PC-9 (cell line): ENCODE data around the gene MACROD1. TPM values are rescaled to one million over a fixed set of nuclear protein-coding genes. Genes with fewer than 3 reads are reported as not detected.

Experiments used
- BruUV-seq: library from RNA; stranded (reverse); fragments of 400-500 nt; replicated peaks from 2 replicates; lab custom pipeline; 2021; lab: Mats Ljungman, UMichigan
- CTCF ChIA-PET: fragments of 300-600 bp; sonication (Branson Sonifier 250); formaldehyde crosslinking; loops from one replicate; lab custom pipeline; 2022; ENCODE audit warnings: antibody characterized with exemption; lab: Charles Lee
- POLR2A ChIA-PET: fragments of 300-600 bp; sonication (Branson Sonifier 250); formaldehyde crosslinking; loops from one replicate; lab custom pipeline; 2022; ENCODE audit warnings: antibody characterized with exemption; ENCODE audit not compliant: unreplicated experiment; lab: Charles Lee
- DNase-seq, 2 experiments: peaks; one replicate each; pipeline versions ENCODE4 v3.0.0 to v3.0.0-alpha.2; 2015 to 2022; ENCODE audit warnings: mixed read lengths in 1 of 2
- H2AFZ ChIP-seq: fragments of 200-600 bp; sonication (generic); 2 replicates; pipeline ENCODE4 v1.8.1; 2017; ENCODE audit warnings: antibody characterized with exemption
- H3F3A ChIP-seq: fragments of 200-600 bp; sonication (generic); 2 replicates; pipeline ENCODE4 v1.8.1; 2017; ENCODE audit warnings: antibody characterized with exemption, mild to moderate bottlenecking, low read depth; ENCODE audit not compliant: insufficient read depth
- H3K27ac ChIP-seq: fragments of 200-600 bp; sonication (generic); 2 replicates; pipeline ENCODE4 v1.6.1; 2016; ENCODE audit warnings: mixed run types
- H3K27me3 ChIP-seq: fragments of 200-600 bp; sonication (generic); 2 replicates; pipeline ENCODE4 v1.6.1; 2016; ENCODE audit warnings: low read depth, mixed run types; ENCODE audit not compliant: insufficient read depth
- H3K36me3 ChIP-seq: fragments of 200-600 bp; sonication (generic); 2 replicates; pipeline ENCODE4 v1.6.1; 2016; ENCODE audit warnings: low read depth, mixed run types
- H3K4me1 ChIP-seq: fragments of 200-600 bp; sonication (generic); replicated peaks from 2 replicates; pipeline ENCODE4 v1.6.1; 2016; ENCODE audit warnings: mixed run types; ENCODE audit not compliant: insufficient read depth
- H3K4me2 ChIP-seq: fragments of 200-600 bp; sonication (generic); 2 replicates; pipeline ENCODE4 v1.6.1; 2017; ENCODE audit warnings: mixed run types
- H3K4me3 ChIP-seq: fragments of 200-600 bp; sonication (generic); 2 replicates; pipeline ENCODE4 v1.6.1; 2016; ENCODE audit warnings: mixed run types
- H3K79me2 ChIP-seq: fragments of 200-600 bp; sonication (generic); 2 replicates; pipeline ENCODE4 v1.6.1; 2017; ENCODE audit warnings: low read depth, mixed run types
- H3K9me2 ChIP-seq: fragments of 200-600 bp; sonication (generic); 2 replicates; pipeline ENCODE4 v1.8.1; 2017; ENCODE audit warnings: mild to moderate bottlenecking; ENCODE audit not compliant: insufficient read depth
- H3K9me3 ChIP-seq: fragments of 200-600 bp; sonication (generic); 2 replicates; pipeline ENCODE4 v1.8.1; 2016; ENCODE audit warnings: low read depth; ENCODE audit not compliant: insufficient read depth
- H4K20me1 ChIP-seq: fragments of 200-600 bp; sonication (generic); 2 replicates; pipeline ENCODE4 v1.8.1; 2017; ENCODE audit not compliant: insufficient read depth
- CTCF ChIP-seq: fragments of 200-600 bp; sonication (generic); conservative IDR thresholded peaks from 2 replicates; pipeline ENCODE4 v1.6.1; 2017; ENCODE audit warnings: mixed run types, antibody characterized with exemption, mild to moderate bottlenecking, moderate library complexity
- EZH2 ChIP-seq: fragments of 200-600 bp; sonication (generic); IDR thresholded peaks from 2 replicates; pipeline ENCODE4 v1.8.0; 2017; ENCODE audit warnings: antibody characterized with exemption, low read depth
- intact Hi-C: fragments of 100-400 bp; cut with micrococcal nuclease; formaldehyde crosslinking; loops from one replicate; pipeline ENCODE4 v1.10.0; 2022; ENCODE audit not compliant: unreplicated experiment
- total RNA-seq: library from RNA; stranded (reverse); gene quantifications from 2 replicates; pipeline ENCODE4 v1.2.3, GENCODE V29; 2021

Gene MACROD1
- total RNA-seq, 1 experiment from 2014 or later, result 41.0 TPM

GRCh38 chr11:64076758-64077157, 89.2 kb downstream of the MACROD1 start:
- POLR2A ChIA-PET, result no interaction called here
- no peak for DNase-seq
- Histone ChIP-seq H3K27ac (no peak overlapping the region), H3K4me1 (no peaks in the 10 kb centered on the region), H3K9me3 (no peaks in the 10 kb centered on the region), H3K36me3 (no peaks in the 10 kb centered on the region), H3K4me2 (no peak overlapping the region), H3K27me3 (no peaks in the 10 kb centered on the region), H3K9me2 (no peaks in the 10 kb centered on the region), H3K79me2 (no peaks in the 10 kb centered on the region), H3F3A (no peaks in the 10 kb centered on the region; the same call in 1 of the 2 replicates), H2AFZ (no peak overlapping the region), H3K4me3 (no peak overlapping the region), H4K20me1 (peaks cover 48% of the 10 kb centered on the region)
- no TSS peak for BruUV-seq
- TF ChIP-seq EZH2 (no peak), CTCF (no peak)
- intact Hi-C loops, result no loop called here
- CTCF ChIA-PET, result no interaction called here

DNA sequence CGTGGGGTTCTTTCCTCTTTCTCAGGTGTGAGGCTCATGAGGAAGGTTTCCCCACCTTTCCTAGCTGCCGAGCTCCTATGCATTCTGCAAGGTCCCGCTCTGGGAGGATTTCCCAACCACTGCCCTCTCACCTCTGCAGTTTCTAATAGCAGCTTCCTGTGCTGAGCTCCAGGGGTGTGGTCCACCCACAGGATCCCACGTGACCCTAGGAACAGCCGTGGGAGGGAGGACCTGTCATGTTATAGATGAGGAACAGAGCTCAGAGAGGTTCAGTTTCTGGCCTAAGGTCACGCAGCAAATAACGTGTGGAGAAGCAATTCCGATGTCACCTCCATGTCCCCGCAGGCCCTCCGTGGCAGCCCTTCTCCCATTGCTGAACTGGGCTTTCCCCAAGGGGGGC, 91.7 kb downstream of the MACROD1 start:
- H3K4me3 ChIP-seq, result no peak overlapping the region
- no peaks in the 10 kb centered on the region for H3K9me3 ChIP-seq
- BruUV-seq, result no TSS peak
- ChIA-PET POLR2A (interaction anchor here (0.6 kb wide), 1 partner anchor 269 kb away, joined by 3 read pairs; no protein-coding TSS in a partner anchor), CTCF (no interaction called here)
- H3K4me2 ChIP-seq, result no peak overlapping the region
- no peak overlapping the region for H3K27ac ChIP-seq
- H3K79me2 ChIP-seq, result no peaks in the 10 kb centered on the region
- DNase-seq, result no peak
- intact Hi-C loops, result no loop called here
- H2AFZ ChIP-seq, result no peak overlapping the region
- no peaks in the 10 kb centered on the region for H3K4me1 ChIP-seq
- H4K20me1 ChIP-seq, result peaks cover 49% of the 10 kb centered on the region
- H3K36me3 ChIP-seq, result no peaks in the 10 kb centered on the region
- no peaks in the 10 kb centered on the region for H3K9me2 ChIP-seq
- TF ChIP-seq CTCF (no peak), EZH2 (no peak)
- no peaks in the 10 kb centered on the region for H3K27me3 ChIP-seq
- H3F3A ChIP-seq, result no peaks in the 10 kb centered on the region; the same call in 1 of the 2 replicates

- H3K36me3 ChIP-seq, result no peaks in the 10 kb centered on the region
- CTCF ChIA-PET, result no interaction called here
Observed at GRCh38 chr11:64073542-64073941, 92.4 kb downstream of the MACROD1 start.

More at GRCh38 chr11:64073542-64073941, 92.4 kb downstream of the MACROD1 start:
- intact Hi-C loops, result no loop called here
- no peaks in the 10 kb centered on the region for H3K9me3 ChIP-seq
- POLR2A ChIA-PET, result interaction anchor here (0.5 kb wide), 1 partner anchor 28 kb away, joined by 3 read pairs; no protein-coding TSS in a partner anchor
- H4K20me1 ChIP-seq, result peaks cover 47% of the 10 kb centered on the region
- no peak overlapping the region for H3K27ac ChIP-seq
- H3K4me1 ChIP-seq, result no peaks in the 10 kb centered on the region
- BruUV-seq, result no TSS peak
- no peak for DNase-seq
- H3K79me2 ChIP-seq, result no peaks in the 10 kb centered on the region
- H2AFZ ChIP-seq, result no peak overlapping the region
- H3K4me3 ChIP-seq, result no peak overlapping the region
- H3K27me3 ChIP-seq, result no peaks in the 10 kb centered on the region
- H3K9me2 ChIP-seq, result no peaks in the 10 kb centered on the region
- TF ChIP-seq EZH2, result no peak
- TF ChIP-seq CTCF, result no peak
- H3F3A ChIP-seq, result no peaks in the 10 kb centered on the region; the same call in 1 of the 2 replicates
- no peak overlapping the region for H3K4me2 ChIP-seq
